Dermis microvascular lymphatic vessel endothelial cell (primary cell): ENCODE results near the gene UBASH3B. TPM values are rescaled to one million over a fixed set of nuclear protein-coding genes. Genes with fewer than 3 reads are reported as not detected.
A peak's percentile ranks its signal among the peaks of the same experiment; 100 is the strongest.
"Not testable (repeated sequence)": the region's sequence is repeated elsewhere in the genome, so short reads cannot be mapped to it uniquely, and the experiment has no call there.

ENCODE experiments used
- DNase-seq, 2 donors: peaks; one replicate each; pipeline versions ENCODE4 v3.0.0 to v3.0.0-alpha.2; 2010; ENCODE audit warnings: low read depth in 2 of 2
- total RNA-seq: library from RNA; depleted of rRNA; stranded (reverse); fragments of >200 nt; gene quantifications from 2 replicates; pipeline ENCODE4 v1.2.1, GENCODE V29; 2014

Gene UBASH3B
- total RNA-seq, 1 donor from 2014 or later: 3.2 TPM

DNA sequence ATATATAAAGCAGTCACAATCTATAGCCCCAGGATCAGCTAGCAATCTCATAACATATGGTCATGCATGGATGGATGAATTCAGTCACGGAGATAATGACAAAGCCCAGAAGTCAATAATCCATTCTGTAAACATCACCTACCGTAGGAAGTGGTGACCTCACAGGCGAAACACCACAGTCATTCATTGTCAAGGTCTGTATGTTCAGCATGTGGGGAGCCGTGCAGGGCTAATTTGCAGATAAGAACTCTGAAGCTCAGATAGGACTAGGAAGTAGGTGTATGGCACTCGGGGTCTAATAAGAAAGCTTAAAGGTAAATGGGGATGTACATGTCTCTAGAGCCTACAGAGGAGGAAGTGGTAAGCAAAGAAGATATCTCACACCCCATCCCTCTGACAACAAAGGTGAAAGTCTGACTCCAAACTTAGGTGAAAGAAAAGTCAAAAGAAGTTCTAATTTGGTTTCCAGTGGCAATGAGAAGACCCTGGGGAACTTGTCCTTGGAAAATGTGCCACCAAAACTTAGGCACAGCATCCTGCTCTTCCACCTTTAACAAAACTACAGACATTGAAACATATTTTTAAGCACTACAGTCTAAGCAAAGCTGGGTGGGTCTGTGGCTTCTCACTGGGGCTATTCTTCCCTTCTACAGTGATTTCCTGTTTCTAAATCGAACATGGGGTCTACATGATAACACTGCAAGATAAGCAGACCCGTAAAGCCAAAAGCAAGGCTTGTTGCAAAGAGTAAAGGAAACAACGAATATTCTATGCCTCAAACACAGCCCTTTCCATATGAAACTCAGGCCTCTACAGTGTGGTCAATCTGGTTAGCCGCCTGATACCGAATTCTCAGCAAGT is 188.0 kb downstream of the UBASH3B start:
- DNase-seq: no peak

GRCh38 chr11:122847466-122847865 is 191.9 kb downstream of the UBASH3B start:
- DNase-seq: no peak

DNA sequence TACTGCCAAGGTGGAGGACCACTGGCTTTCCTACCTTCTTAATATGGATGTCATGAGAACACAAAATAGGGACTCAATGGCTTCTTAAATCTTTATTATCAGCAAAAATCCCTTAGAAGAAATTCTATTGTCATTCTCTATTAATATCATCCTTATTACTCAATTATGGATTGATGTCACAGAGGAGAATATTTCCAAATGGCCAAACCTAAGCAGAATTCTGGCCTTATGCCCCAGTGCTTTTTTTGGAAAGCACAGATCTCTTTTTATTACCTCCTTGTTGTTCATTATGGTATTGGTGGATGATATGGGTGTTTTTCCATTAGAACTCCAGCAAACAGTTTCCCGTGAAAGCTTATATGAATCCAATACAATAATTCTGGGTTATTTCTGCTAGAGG is 192.7 kb downstream of the UBASH3B start:
- DNase-seq: no peak

GRCh38 chr11:122850076-122850631 is 194.6 kb downstream of the UBASH3B start:
- peak; percentile 38 to 71 for DNase-seq

- DNase-seq: no peak
These were observed 195.9 kb downstream of the UBASH3B start for GRCh38 chr11:122851366-122851966.

GRCh38 chr11:122852074-122852795 is 196.7 kb downstream of the UBASH3B start:
- DNase-seq: no peak

GRCh38 chr11:122852796-122853160 is 197.3 kb downstream of the UBASH3B start:
- DNase-seq: no peak

DNA sequence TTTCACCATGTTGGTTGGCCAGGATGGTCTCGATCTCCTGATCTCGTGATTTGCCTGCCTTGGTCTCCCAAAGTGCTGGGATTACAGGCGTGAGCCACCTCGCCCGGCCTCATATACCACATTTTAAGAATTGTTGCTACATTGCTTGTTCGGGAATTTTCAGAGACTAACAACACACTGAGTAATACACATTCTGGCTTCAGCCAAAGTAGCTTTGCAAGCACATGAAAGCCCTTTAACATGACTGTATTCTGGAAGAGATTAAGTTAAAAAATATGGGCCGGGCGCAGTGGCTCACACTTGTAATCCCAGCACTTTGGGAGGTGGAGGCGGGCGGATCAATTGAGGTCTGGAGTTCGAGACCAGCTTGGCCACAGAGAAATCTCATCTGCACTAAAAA is 197.7 kb downstream of the UBASH3B start:
- no peak for DNase-seq

DNA sequence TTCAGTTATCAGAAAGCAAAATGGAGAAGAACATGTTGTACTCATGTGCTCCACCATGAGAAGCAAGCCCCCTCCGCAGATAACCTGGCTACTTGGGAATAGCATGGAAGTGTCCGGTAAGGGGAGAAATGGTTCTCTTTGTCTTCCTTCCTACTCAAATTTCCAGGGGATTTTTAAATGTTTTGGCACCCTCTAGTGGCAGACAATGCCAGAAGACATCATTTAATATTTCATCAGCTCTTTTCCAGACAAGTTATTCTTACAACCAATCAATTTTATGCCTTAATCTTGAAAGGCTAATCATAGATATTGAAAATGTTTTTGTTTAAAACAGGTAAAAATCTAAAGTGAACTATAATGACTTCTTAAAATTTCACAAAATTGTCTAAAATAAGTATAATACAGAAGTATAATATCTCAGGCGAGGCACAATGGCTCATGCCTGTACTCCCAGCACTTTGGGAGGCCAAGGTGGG is 198.5 kb downstream of the UBASH3B start:
- DNase-seq: peak; percentile 61 to 75

DNA sequence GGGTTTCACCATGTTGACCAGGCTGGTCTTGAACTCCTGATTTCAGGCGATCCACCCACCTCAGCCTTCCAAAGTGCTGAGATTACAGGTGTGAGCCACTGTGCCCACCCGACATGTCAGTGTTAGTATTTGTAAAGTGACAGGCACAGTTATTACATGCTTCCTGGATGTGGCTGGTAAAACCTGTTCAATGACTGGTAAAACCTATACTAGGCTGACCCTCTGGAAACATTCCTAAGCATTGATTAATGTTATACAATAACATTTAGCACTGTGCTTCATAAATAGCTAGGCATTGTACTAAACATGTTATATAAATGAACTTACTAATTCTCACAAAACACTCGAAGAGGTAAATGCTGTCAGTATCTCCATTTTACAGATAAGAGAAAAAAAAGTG is 206.1 kb downstream of the UBASH3B start:
- no peak for DNase-seq

GRCh38 chr11:122862091-122862490 is 206.6 kb downstream of the UBASH3B start:
- no peak for DNase-seq

- DNase-seq: not testable (repeated sequence)
These were observed 207.6 kb downstream of the UBASH3B start for GRCh38 chr11:122863154-122863553.

DNA sequence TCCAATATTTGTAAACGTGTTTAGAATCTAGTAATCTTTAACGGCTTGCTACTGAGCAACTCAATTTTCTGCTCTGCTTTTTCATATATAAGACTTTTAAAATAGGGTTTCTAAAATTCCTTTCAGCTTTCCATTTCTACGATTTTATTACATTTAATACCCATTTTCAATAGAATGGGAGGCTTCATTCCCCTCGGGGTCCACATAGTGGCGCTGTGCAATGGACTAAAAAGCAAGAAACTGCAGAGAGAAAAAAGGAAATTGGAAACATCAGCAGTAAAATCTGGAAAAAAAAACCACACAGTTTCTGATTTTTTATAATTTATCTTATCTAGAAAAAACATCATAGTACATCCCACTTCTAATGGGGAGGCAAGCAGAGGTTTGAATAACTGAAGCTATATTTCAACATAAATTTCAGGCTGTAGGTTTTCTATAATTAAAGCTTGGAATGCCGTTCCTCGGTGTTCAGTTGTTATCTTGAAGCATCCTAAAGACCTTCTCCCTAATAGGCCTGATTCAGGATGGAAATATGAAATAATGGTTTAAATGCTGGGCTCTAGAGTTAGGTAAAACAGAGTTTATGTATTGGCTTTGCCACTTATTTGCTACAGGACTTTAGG is 208.3 kb downstream of the UBASH3B start:
- DNase-seq: peak; percentile 30 to 48

Other genes starting within 250 kb of the UBASH3B start
- gene CRTAM, start 182.8 kb downstream of the UBASH3B start, total RNA-seq: not detected in 2 replicates
- gene JHY, start 227.0 kb downstream of the UBASH3B start, total RNA-seq: 0.39 and 0.89 TPM in 2 replicates